GM12878 (cell line): ENCODE measurements around the gene DPY19L3. TPM values are rescaled to one million over a fixed set of nuclear protein-coding genes. Genes with fewer than 3 reads are reported as not detected.

Experiments used
- ATAC-seq: fragments of 200-7000 bp; cut with Tn5 transposase; 3 replicates; pipeline ENCODE4 v1.9.1; 2020; ENCODE audit warnings: mild to moderate bottlenecking, moderate library complexity
- BruUV-seq: library from RNA; stranded (reverse); fragments of 400-500 nt; replicated peaks from 2 replicates; lab custom pipeline; 2021; lab: Mats Ljungman, UMichigan
- CTCF ChIA-PET: fragments of 300-600 bp; sonication (Branson Sonifier 250); formaldehyde crosslinking; extraction: SDS; loops from one replicate; lab custom pipeline; 2021; ENCODE audit warnings: inconsistent platforms; lab: Yijun Ruan, JAX
- POLR2A ChIA-PET: fragments of 350-600 bp; formaldehyde crosslinking; extraction: SDS; loops from one replicate; lab custom pipeline; 2021; ENCODE audit warnings: inconsistent platforms; lab: Charles Lee
- RAD21 ChIA-PET: fragments of 300-600 bp; sonication (Branson Sonifier 250); formaldehyde crosslinking; loops from one replicate; lab custom pipeline; 2023; ENCODE audit warnings: antibody characterized with exemption; ENCODE audit not compliant: unreplicated experiment; lab: Charles Lee
- SMC1A ChIA-PET: fragments of 300-600 bp; sonication (Branson Sonifier 250); formaldehyde crosslinking; loops from one replicate; lab custom pipeline; 2023; ENCODE audit not compliant: unreplicated experiment, uncharacterized antibody; lab: Charles Lee
- DNase-seq: peaks from one replicate; pipeline ENCODE4 v3.0.0-alpha.2; 2011; ENCODE audit warnings: low read depth, low spot score
- FAIRE-seq: peaks from 3 replicates; lab custom pipeline; 2011; peaks lifted over from hg19 to GRCh38; lab: Jason Lieb, UNC
- H2AFZ ChIP-seq: 2 replicates; pipeline ENCODE4 v1.6.0; 2011; ENCODE audit warnings: low read depth, low read length, control low read depth; ENCODE audit not compliant: control insufficient read depth
- H3K27ac ChIP-seq: 2 replicates; pipeline ENCODE4 v1.5.1; 2011; ENCODE audit warnings: control low read depth; ENCODE audit not compliant: control insufficient read depth, insufficient read depth
- H3K27me3 ChIP-seq, 2 experiments: replicated peaks in 1 of 2; 2 replicates each; pipeline versions ENCODE4 v1.6.0 to v1.6.1; 2011; ENCODE audit warnings: low read length in 1 of 2; ENCODE audit not compliant: control insufficient read depth in 2 of 2, insufficient read depth in 2 of 2
- H3K36me3 ChIP-seq, 2 experiments: 2 replicates each; pipeline ENCODE4 v1.5.1; 2011; ENCODE audit warnings: low read length in 1 of 2; ENCODE audit not compliant: control insufficient read depth in 2 of 2, insufficient read depth in 2 of 2
- H3K4me1 ChIP-seq: 2 replicates; pipeline ENCODE4 v1.6.1; 2011; ENCODE audit warnings: mild to moderate bottlenecking, low read length, moderate library complexity, mixed read lengths; ENCODE audit not compliant: control insufficient read depth, insufficient read depth
- H3K4me2 ChIP-seq: 2 replicates; pipeline ENCODE4 v1.6.0; 2011; ENCODE audit warnings: control low read depth; ENCODE audit not compliant: control insufficient read depth, insufficient read depth
- H3K4me3 ChIP-seq: fragments of 200-600 bp; sonication (generic); 2 replicates; pipeline ENCODE4 v1.5.1; 2016
- H3K79me2 ChIP-seq: 2 replicates; pipeline ENCODE4 v1.6.0; 2011; ENCODE audit warnings: low read length; ENCODE audit not compliant: control insufficient read depth, insufficient read depth
- H3K9ac ChIP-seq: 2 replicates; pipeline ENCODE4 v1.8.0; 2011; ENCODE audit warnings: low read length, control low read depth, mixed read lengths; ENCODE audit not compliant: control insufficient read depth, insufficient read depth
- H3K9me3 ChIP-seq: replicated peaks from 3 replicates; pipeline ENCODE4 v1.5.1; 2011; ENCODE audit warnings: mild to moderate bottlenecking, low read length; ENCODE audit not compliant: control insufficient read depth, insufficient read depth
- H4K20me1 ChIP-seq: 2 replicates; pipeline ENCODE4 v1.6.0; 2011; ENCODE audit not compliant: control insufficient read depth, insufficient read depth
- BHLHE40 ChIP-seq, 2 experiments: fragments of 450-650 bp in 1 of 2; IDR thresholded peaks; 2 replicates each; pipeline ENCODE4 v1.6.1; 2011 to 2017; ENCODE audit warnings: low read depth in 2 of 2, borderline replicate concordance in 1 of 2, improper control_type of control experiment in 1 of 2, low read length in 1 of 2, mild to moderate bottlenecking in 1 of 2
- CBX3 ChIP-seq: fragments of 200-600 bp; sonication (generic); IDR thresholded peaks from 2 replicates; pipeline ENCODE4 v1.6.1; 2016; ENCODE audit warnings: low read depth, borderline replicate concordance
- ESRRA ChIP-seq: IDR thresholded peaks from 2 replicates; pipeline ENCODE4 v1.6.1; 2012; ENCODE audit warnings: mild to moderate bottlenecking, low read length, improper control_type of control experiment
- HDAC6 ChIP-seq: fragments of 200-600 bp; sonication (generic); IDR thresholded peaks from one replicate; pipeline ENCODE4 v1.8.0; 2017; ENCODE audit warnings: antibody characterized with exemption; ENCODE audit not compliant: unreplicated experiment
- IRF4 ChIP-seq: IDR thresholded peaks from 2 replicates; pipeline ENCODE4 v1.6.1; 2011; ENCODE audit warnings: low read depth, low read length
- PML ChIP-seq: IDR thresholded peaks from 2 replicates; pipeline ENCODE4 v1.6.1; 2012; ENCODE audit warnings: low read length, inconsistent platforms
- SIX5 ChIP-seq: IDR thresholded peaks from 2 replicates; pipeline ENCODE4 v1.6.1; 2011; ENCODE audit warnings: mild to moderate bottlenecking, low read depth, low read length, moderate library complexity; ENCODE audit not compliant: severe bottlenecking
- SP1 ChIP-seq: IDR thresholded peaks from one replicate; pipeline ENCODE4 v1.6.1; 2011; ENCODE audit warnings: low read depth, low read length
- STAT1 ChIP-seq: fragments of 450-650 bp; conservative IDR thresholded peaks from 2 replicates; pipeline ENCODE4 v1.6.1; 2014; ENCODE audit warnings: antibody characterized with exemption, mild to moderate bottlenecking
- TAF1 ChIP-seq: IDR thresholded peaks from 2 replicates; pipeline ENCODE4 v1.6.1; 2011; ENCODE audit warnings: mild to moderate bottlenecking, low read depth, low read length, borderline replicate concordance
- TARDBP ChIP-seq: IDR thresholded peaks from 2 replicates; pipeline ENCODE4 v1.6.1; 2016; ENCODE audit warnings: borderline replicate concordance
- YBX1 ChIP-seq: fragments of 450-650 bp; IDR thresholded peaks from 2 replicates; pipeline ENCODE4 v1.6.1; 2016; ENCODE audit warnings: antibody characterized with exemption
- YY1 ChIP-seq: IDR thresholded peaks from 2 replicates; pipeline ENCODE4 v1.6.1; 2011; ENCODE audit warnings: low read depth, mild to moderate bottlenecking, low read length
- ZNF622 ChIP-seq: fragments of 450-650 bp; IDR thresholded peaks from 2 replicates; pipeline ENCODE4 v1.6.1; 2017; ENCODE audit warnings: mild to moderate bottlenecking, inconsistent platforms
- WGBS: methylation state at CpG from one replicate; pipeline ENCODE4 v1.1.6; 2016; ENCODE audit warnings: low lambda C conversion rate; ENCODE audit not compliant: insufficient replicate concordance, insufficient coverage; ENCODE audit errors: missing lambda C conversion rate; 5-methylcytosine and 5-hydroxymethylcytosine counted together
- in situ Hi-C: fragments of 300-500 bp; cut with MboI; formaldehyde crosslinking; loops from 9 replicates; pipeline ENCODE4 v1.14.3; 2018; ENCODE audit warnings: mixed read lengths
- intact Hi-C: fragments of 100-400 bp; cut with micrococcal nuclease; formaldehyde crosslinking; loops from one replicate; pipeline ENCODE4 v1.14.2; 2022; ENCODE audit not compliant: unreplicated experiment
- polyA plus RNA-seq, 11 experiments: library from polyadenylated mRNA; depleted of rRNA in 4 of 11; unstranded in 6 of 11; stranded (reverse) in 5 of 11; fragments of >200 nt; fragmentation: Nextera tagmentation in 4 of 11; fragmentation: Illumina TruSeq in 1 of 11; extraction: Ambion mirVana in 4 of 11; extraction: Trizol in 1 of 11; gene quantifications; 1 replicate in 1 of 11; 2 replicates in 10 of 11; pipeline versions ENCODE4 v1.2.1 to v1.2.3, GENCODE V29; 2011 to 2016; ENCODE audit warnings: inconsistent platforms in 2 of 11, missing spikeins in 2 of 11, low read depth in 1 of 11
- total RNA-seq, 4 experiments: library from RNA; depleted of rRNA in 3 of 4; stranded (reverse); fragments of >200 nt in 3 of 4; fragmentation: Illumina TruSeq in 1 of 4; extraction: Trizol in 1 of 4; gene quantifications; 2 replicates each; pipeline versions ENCODE4 v1.2.1 to v1.2.3, GENCODE V29; 2013 to 2021
- TF ChIP-seq, protein P1 (sequence below): fragments of 450-650 bp; IDR thresholded peaks from 2 replicates; pipeline ENCODE4 v1.6.1; 2017; ENCODE audit warnings: borderline replicate concordance
- TF ChIP-seq, protein P2 (sequence below): IDR thresholded peaks from 2 replicates; pipeline ENCODE4 v1.6.1; 2011; ENCODE audit warnings: low read depth, mild to moderate bottlenecking, low read length, moderate library complexity, borderline replicate concordance; ENCODE audit errors: extremely low read depth
- TF ChIP-seq, protein P3 (sequence below): fragments of 450-650 bp; formaldehyde crosslinking; IDR thresholded peaks from 2 replicates; pipeline ENCODE4 v1.4.0; 2020; ENCODE audit warnings: mild to moderate bottlenecking, moderate library complexity
- TF ChIP-seq, protein P4 (sequence below): IDR thresholded peaks from 2 replicates; pipeline ENCODE4 v1.6.1; 2012; ENCODE audit warnings: mild to moderate bottlenecking, low read depth, low read length

Gene DPY19L3
- total and polyA plus RNA-seq, 10 of the 15 experiments (the other 5 are each of a cell fraction or from before 2014, with no cell fraction given): 2.5 to 30.2 (median 13.7) TPM

DNA sequence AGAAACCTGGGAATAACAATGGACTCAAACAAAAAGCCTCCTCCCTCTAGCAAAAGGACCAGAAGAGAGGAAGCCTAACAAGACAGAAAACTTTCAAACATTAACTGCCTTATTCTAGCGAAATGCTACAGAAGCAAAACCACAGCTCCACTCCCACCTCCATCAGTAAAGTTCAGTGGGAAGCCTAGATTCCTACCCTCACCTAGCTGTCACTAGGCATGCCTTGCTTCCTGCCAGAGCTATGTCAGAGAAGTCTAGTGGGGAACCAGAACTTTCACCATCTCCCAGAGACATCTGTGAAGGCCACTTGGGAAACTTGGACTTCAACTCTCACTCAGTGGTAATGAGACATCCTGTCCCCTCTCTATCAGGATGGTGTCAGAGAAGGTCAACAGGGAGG, 37.1 kb downstream of the DPY19L3 start:
- 94% methylated on average over 1 of the region's 1 CpG for WGBS

More for the DNA sequence above, 37.1 kb downstream of the DPY19L3 start:
- Histone ChIP-seq H3K79me2 (no peaks in the 10 kb centered on the region), H3K4me2 (no peak overlapping the region), H3K9ac (no peak overlapping the region), H3K4me1 (no peaks in the 10 kb centered on the region), H3K4me3 (no peak overlapping the region), H3K27ac (no peak overlapping the region), H2AFZ (no peak overlapping the region), H3K27me3 (no peaks in the 10 kb centered on the region), H3K36me3 (no peaks in the 10 kb centered on the region; a peak in 1 of 4 replicates), H3K9me3 (no peaks in the 10 kb centered on the region), H4K20me1 (no peaks in the 10 kb centered on the region)
- intact Hi-C loops (no loop called here), in situ Hi-C loops (no loop called here)
- no TSS peak for BruUV-seq
- ChIA-PET POLR2A (no interaction called here), SMC1A (no interaction called here), CTCF (no interaction called here), RAD21 (no interaction called here)
- no peak for TF ChIP-seq YY1
- TF ChIP-seq, protein P1, sequence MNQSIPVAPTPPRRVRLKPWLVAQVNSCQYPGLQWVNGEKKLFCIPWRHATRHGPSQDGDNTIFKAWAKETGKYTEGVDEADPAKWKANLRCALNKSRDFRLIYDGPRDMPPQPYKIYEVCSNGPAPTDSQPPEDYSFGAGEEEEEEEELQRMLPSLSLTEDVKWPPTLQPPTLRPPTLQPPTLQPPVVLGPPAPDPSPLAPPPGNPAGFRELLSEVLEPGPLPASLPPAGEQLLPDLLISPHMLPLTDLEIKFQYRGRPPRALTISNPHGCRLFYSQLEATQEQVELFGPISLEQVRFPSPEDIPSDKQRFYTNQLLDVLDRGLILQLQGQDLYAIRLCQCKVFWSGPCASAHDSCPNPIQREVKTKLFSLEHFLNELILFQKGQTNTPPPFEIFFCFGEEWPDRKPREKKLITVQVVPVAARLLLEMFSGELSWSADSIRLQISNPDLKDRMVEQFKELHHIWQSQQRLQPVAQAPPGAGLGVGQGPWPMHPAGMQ: no peak
- no peak for TF ChIP-seq TARDBP
- no peak for TF ChIP-seq TAF1
- no peak for TF ChIP-seq YBX1
- no peak for TF ChIP-seq ESRRA
- TF ChIP-seq PML: no peak
- TF ChIP-seq CBX3: no peak
- no peak for TF ChIP-seq IRF4
- no peak for TF ChIP-seq HDAC6
- TF ChIP-seq STAT1: no peak
- TF ChIP-seq SP1: no peak
- no peak for TF ChIP-seq ZNF622
- TF ChIP-seq, protein P2, sequence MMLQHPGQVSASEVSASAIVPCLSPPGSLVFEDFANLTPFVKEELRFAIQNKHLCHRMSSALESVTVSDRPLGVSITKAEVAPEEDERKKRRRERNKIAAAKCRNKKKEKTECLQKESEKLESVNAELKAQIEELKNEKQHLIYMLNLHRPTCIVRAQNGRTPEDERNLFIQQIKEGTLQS: no peak
- TF ChIP-seq BHLHE40 (IDR thresholded peaks at IDR 0.05; ENCODE audit: borderline replicate concordance in 1 of 2, low read depth in 2 of 2, low read length in 1 of 2): no peak
- TF ChIP-seq, protein P3, sequence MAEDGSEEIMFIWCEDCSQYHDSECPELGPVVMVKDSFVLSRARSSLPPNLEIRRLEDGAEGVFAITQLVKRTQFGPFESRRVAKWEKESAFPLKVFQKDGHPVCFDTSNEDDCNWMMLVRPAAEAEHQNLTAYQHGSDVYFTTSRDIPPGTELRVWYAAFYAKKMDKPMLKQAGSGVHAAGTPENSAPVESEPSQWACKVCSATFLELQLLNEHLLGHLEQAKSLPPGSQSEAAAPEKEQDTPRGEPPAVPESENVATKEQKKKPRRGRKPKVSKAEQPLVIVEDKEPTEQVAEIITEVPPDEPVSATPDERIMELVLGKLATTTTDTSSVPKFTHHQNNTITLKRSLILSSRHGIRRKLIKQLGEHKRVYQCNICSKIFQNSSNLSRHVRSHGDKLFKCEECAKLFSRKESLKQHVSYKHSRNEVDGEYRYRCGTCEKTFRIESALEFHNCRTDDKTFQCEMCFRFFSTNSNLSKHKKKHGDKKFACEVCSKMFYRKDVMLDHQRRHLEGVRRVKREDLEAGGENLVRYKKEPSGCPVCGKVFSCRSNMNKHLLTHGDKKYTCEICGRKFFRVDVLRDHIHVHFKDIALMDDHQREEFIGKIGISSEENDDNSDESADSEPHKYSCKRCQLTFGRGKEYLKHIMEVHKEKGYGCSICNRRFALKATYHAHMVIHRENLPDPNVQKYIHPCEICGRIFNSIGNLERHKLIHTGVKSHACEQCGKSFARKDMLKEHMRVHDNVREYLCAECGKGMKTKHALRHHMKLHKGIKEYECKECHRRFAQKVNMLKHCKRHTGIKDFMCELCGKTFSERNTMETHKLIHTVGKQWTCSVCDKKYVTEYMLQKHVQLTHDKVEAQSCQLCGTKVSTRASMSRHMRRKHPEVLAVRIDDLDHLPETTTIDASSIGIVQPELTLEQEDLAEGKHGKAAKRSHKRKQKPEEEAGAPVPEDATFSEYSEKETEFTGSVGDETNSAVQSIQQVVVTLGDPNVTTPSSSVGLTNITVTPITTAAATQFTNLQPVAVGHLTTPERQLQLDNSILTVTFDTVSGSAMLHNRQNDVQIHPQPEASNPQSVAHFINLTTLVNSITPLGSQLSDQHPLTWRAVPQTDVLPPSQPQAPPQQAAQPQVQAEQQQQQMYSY (CRISPR knock-in tag): no peak
- no peak for TF ChIP-seq SIX5
- TF ChIP-seq, protein P4, sequence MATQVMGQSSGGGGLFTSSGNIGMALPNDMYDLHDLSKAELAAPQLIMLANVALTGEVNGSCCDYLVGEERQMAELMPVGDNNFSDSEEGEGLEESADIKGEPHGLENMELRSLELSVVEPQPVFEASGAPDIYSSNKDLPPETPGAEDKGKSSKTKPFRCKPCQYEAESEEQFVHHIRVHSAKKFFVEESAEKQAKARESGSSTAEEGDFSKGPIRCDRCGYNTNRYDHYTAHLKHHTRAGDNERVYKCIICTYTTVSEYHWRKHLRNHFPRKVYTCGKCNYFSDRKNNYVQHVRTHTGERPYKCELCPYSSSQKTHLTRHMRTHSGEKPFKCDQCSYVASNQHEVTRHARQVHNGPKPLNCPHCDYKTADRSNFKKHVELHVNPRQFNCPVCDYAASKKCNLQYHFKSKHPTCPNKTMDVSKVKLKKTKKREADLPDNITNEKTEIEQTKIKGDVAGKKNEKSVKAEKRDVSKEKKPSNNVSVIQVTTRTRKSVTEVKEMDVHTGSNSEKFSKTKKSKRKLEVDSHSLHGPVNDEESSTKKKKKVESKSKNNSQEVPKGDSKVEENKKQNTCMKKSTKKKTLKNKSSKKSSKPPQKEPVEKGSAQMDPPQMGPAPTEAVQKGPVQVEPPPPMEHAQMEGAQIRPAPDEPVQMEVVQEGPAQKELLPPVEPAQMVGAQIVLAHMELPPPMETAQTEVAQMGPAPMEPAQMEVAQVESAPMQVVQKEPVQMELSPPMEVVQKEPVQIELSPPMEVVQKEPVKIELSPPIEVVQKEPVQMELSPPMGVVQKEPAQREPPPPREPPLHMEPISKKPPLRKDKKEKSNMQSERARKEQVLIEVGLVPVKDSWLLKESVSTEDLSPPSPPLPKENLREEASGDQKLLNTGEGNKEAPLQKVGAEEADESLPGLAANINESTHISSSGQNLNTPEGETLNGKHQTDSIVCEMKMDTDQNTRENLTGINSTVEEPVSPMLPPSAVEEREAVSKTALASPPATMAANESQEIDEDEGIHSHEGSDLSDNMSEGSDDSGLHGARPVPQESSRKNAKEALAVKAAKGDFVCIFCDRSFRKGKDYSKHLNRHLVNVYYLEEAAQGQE: no peak
- no peak for FAIRE-seq
- DNase-seq: no peak
- ATAC-seq: no peak
